C4-2B (cell line): ENCODE measurements around the gene CFAP77.

Experiments used
- H3K27ac ChIP-seq: fragments of 450-650 bp; 2 replicates; pipeline ENCODE4 v1.5.1; 2017
- CTCF ChIP-seq: fragments of 450-650 bp; conservative IDR thresholded peaks from 2 replicates; pipeline ENCODE4 v1.5.1; 2017; ENCODE audit warnings: mild to moderate bottlenecking
- ZFX ChIP-seq: fragments of 450-650 bp; IDR thresholded peaks from 2 replicates; pipeline ENCODE4 v1.6.1; 2017

CFAP77 gene

GRCh38 chr9:132461971-132462370, 52.0 kb downstream of the CFAP77 start:
- no peak overlapping the region for H3K27ac ChIP-seq
- TF ChIP-seq CTCF (no peak), ZFX (no peak)

DNA sequence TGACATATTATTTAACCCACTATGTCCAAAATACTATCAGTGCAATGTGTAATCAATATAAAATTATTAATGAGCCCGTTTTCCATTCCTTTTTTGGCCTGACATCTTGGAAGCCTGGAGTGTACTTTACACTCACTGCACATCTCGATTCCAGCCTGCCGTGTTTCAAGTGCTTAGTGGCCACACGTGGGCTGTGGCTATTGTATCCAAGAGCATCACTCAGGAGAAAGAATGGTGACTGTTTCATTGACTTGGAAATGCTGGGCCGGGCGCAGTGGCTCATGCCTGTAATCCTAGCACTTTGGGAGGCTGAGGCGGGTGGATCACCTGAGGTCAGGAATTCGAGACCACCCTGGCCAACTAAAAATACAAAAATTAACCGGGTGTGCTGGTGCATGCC, 54.5 kb downstream of the CFAP77 start:
- no peak for TF ChIP-seq ZFX
- no peak for TF ChIP-seq CTCF
- no peak overlapping the region for H3K27ac ChIP-seq

- H3K27ac ChIP-seq, result no peak overlapping the region
- TF ChIP-seq CTCF (no peak), ZFX (no peak)
These were observed 55.2 kb downstream of the CFAP77 start for GRCh38 chr9:132465131-132465635.

DNA sequence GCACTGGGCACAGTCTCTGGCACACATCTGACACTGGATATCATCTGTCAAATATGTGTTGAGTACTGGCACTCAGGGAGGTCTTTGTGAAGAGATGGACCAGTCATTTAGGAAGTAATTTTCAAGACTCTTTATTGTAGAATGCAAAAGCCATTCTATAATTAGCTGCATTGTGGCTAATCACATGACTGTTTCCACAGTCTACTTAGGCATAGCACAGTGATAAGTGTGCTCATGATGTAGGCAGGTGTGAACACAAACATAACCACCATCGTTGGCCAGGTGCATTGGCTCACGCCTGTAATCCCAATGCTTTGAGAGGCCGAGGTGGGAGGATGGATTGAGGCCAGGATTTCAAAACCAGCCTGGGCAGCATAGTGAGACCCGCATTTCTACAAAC, 62.2 kb downstream of the CFAP77 start:
- TF ChIP-seq ZFX (no peak), CTCF (no peak)

GRCh38 chr9:132472599-132472998, 62.6 kb downstream of the CFAP77 start:
- TF ChIP-seq CTCF (no peak), ZFX (no peak)

More for the DNA sequence above, 62.2 kb downstream of the CFAP77 start:
- no peak overlapping the region for H3K27ac ChIP-seq

DNA sequence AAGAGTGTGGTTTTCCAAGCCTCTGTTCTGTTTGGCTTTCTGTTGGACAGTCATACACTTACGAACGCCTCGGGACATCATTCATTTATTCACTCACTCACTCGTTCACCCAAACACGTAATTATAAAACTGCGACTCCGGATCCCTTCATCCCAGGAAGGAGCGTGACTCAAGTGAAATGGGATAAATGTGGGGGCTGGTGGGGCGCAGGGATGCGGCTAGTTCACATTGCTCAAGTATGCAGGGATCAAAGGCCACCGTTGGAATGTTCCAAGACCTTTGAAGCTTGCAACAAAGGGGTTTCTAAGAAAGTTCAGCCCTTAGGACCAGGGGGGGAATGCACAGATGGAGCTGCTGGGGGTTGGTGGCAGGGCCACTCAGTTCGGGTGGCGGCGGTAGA, 64.2 kb downstream of the CFAP77 start:
- H3K27ac ChIP-seq, result no peak overlapping the region
- no peak for TF ChIP-seq ZFX
- TF ChIP-seq CTCF, result no peak

More at GRCh38 chr9:132472599-132472998, 62.6 kb downstream of the CFAP77 start:
- no peak overlapping the region for H3K27ac ChIP-seq

DNA sequence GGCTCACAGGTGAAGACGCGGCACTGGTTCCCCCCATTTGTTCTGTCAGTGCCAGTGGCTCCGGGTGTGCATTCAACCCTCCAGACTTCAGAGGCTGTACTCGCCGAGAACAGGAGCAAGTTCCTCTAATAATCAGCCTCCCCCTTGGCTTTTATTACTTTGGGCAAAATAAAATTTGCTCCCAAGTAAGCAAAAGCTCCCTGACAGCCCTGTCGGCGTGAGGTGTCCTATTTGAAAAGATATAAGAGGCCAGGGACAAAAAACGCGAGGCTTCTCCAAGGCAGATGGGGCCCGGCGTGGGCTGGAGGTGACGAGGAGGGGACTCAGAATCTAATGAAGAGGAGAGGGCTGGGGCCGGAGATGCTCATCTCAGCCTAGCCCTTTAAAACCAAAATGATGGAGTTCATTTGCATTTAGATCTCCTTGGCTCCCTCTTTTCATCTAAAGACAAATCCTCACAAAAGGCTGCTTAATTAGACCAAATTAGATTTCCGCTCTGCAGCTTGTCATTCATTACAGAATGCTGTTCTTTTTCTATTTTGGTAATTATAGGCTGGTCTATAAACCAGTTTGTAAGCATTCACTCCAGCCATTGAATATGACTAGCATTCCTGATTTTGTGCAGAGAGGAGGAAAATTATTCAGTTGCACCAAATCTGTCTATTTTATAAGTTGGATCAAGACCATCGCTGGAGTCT, 68.5 kb downstream of the CFAP77 start:
- H3K27ac ChIP-seq, result no peak overlapping the region
- no peak for TF ChIP-seq ZFX
- no peak for TF ChIP-seq CTCF
